Upper lobe of left lung (tissue), 6 donors: Measurements from ENCODE around the gene CHODL. TPM values are rescaled to one million over a fixed set of nuclear protein-coding genes. Genes with fewer than 3 reads are reported as not detected.

Experiments
- ATAC-seq, 2 donors: fragments of 200-7000 bp; cut with Tn5 transposase; one replicate each; pipeline ENCODE4 v1.9.1; 2022; ENCODE audit warnings: mild to moderate bottlenecking in 2 of 2, moderate library complexity in 2 of 2; ENCODE audit not compliant: low FRiP score in 2 of 2
- DNase-seq, 2 donors: peaks; one replicate each; pipeline ENCODE4 v3.0.0-alpha.2; 2019 to 2020
- H3K27ac ChIP-seq, 4 donors: fragments of 200-600 bp; sonication (generic); one replicate each; pipeline ENCODE4 v1.5.1; 2016 to 2019
- H3K27me3 ChIP-seq, 4 donors: fragments of 200-600 bp; sonication (generic); one replicate each; pipeline ENCODE4 v1.5.1; 2017 to 2019
- H3K36me3 ChIP-seq, 4 donors: fragments of 200-600 bp; sonication (generic); one replicate each; pipeline ENCODE4 v1.5.1; 2016 to 2019
- H3K4me1 ChIP-seq, 4 donors: fragments of 200-600 bp; sonication (generic); one replicate each; pipeline ENCODE4 v1.5.1; 2018 to 2019
- H3K4me3 ChIP-seq, 4 donors: fragments of 200-600 bp; sonication (generic); one replicate each; pipeline ENCODE4 v1.5.1; 2017 to 2019; ENCODE audit warnings: mild to moderate bottlenecking in 2 of 4, moderate library complexity in 1 of 4
- H3K9me3 ChIP-seq, 4 donors: fragments of 200-600 bp; sonication (generic); one replicate each; pipeline ENCODE4 v1.5.1; 2018 to 2019
- CTCF ChIP-seq, 6 experiments: fragments of 450-650 bp in 4 of 6; fragments of 200-600 bp in 2 of 6; sonication (generic) in 2 of 6; IDR thresholded peaks; one replicate each; pipeline ENCODE4 v1.5.1; 2016 to 2019; ENCODE audit warnings: antibody characterized with exemption in 6 of 6
- EP300 ChIP-seq, 4 donors: sonication (generic); formaldehyde crosslinking; IDR thresholded peaks; one replicate each; pipeline ENCODE4 v1.5.1; 2017; ENCODE audit warnings: antibody characterized with exemption in 4 of 4, control low read depth in 2 of 4
- POLR2A ChIP-seq, 4 donors: fragments of 450-650 bp; IDR thresholded peaks; one replicate each; pipeline ENCODE4 v1.5.1; 2016 to 2017; ENCODE audit warnings: antibody characterized with exemption in 4 of 4, mild to moderate bottlenecking in 2 of 4
- POLR2AphosphoS5 ChIP-seq, 2 donors: sonication (generic); formaldehyde crosslinking; IDR thresholded peaks; one replicate each; pipeline ENCODE4 v1.5.1; 2017; ENCODE audit warnings: antibody characterized with exemption in 2 of 2
- WGBS, 2 donors: methylation state at CpG; one replicate each; pipeline ENCODE4 v1.1.5; 2017 to 2018; 5-methylcytosine and 5-hydroxymethylcytosine counted together
- total RNA-seq, 6 donors: library from RNA; depleted of rRNA in 4 of 6; stranded (reverse); fragments of >200 nt in 4 of 6; gene quantifications; one replicate each; pipeline versions ENCODE4 v1.1.0 to v1.2.1, GENCODE V29; 2016 to 2021
- donor health status: DM: no; HTN: no; CAD: no; lungs with moderate emphysema.
- donor health status: DM: no; HTN: yes; CAD: no; lungs with severe emphysema.

CHODL gene
- total RNA-seq, 6 donors from 2014 or later, result 0.27 to 0.39 TPM; not detected in 4

- ATAC-seq (no peak), DNase-seq (no peak)
- no peak overlapping the region for H3K27ac ChIP-seq
- TF ChIP-seq EP300 (IDR thresholded peaks at IDR 0.05), result no peak
- no peak for TF ChIP-seq CTCF (IDR thresholded peaks at IDR 0.05)
- TF ChIP-seq POLR2AphosphoS5 (IDR thresholded peaks at IDR 0.05), result no peak
- no peak for TF ChIP-seq POLR2A (IDR thresholded peaks at IDR 0.05)
- H3K9me3 ChIP-seq, result peaks cover 0 to 12% (median 8%) of the 10 kb centered on the region in 4 donors
- no peaks in the 10 kb centered on the region for H3K4me1 ChIP-seq
- no peaks in the 10 kb centered on the region for H3K27me3 ChIP-seq
- H3K4me3 ChIP-seq, result no peak overlapping the region
- 73% methylated on average over 1 of the region's 1 CpG; no CpG with 5 or more reads in 1 of the 2 donors for WGBS, 2 donors
- no peaks in the 10 kb centered on the region for H3K36me3 ChIP-seq
Observed at GRCh38 chr21:18222346-18222745, 22.3 kb upstream of the CHODL start.

GRCh38 chr21:18228060-18228739 is 16.4 kb upstream of the CHODL start:
- TF ChIP-seq EP300 (IDR thresholded peaks at IDR 0.05), result no peak
- TF ChIP-seq POLR2A (IDR thresholded peaks at IDR 0.05), result no peak
- no peak for TF ChIP-seq CTCF (IDR thresholded peaks at IDR 0.05)
- no peak for TF ChIP-seq POLR2AphosphoS5 (IDR thresholded peaks at IDR 0.05)
- Histone ChIP-seq H3K27me3 (no peaks in the 10 kb centered on the region), H3K4me3 (no peak overlapping the region), H3K4me1 (no peaks in the 10 kb centered on the region), H3K27ac (no peak overlapping the region), H3K9me3 (no peaks in the 10 kb centered on the region), H3K36me3 (no peaks in the 10 kb centered on the region)
- WGBS, 2 donors, result 74 to 87% methylated on average over 5 of the region's 5 CpGs
- DNase-seq (no peak), ATAC-seq (no peak)

GRCh38 chr21:18235545-18235944 is 9.1 kb upstream of the CHODL start:
- Histone ChIP-seq H3K36me3 (no peaks in the 10 kb centered on the region), H3K27me3 (no peaks in the 10 kb centered on the region), H3K27ac (no peak overlapping the region), H3K4me1 (no peaks in the 10 kb centered on the region), H3K4me3 (no peak overlapping the region), H3K9me3 (no peaks in the 10 kb centered on the region)
- DNase-seq, result no peak
- TF ChIP-seq POLR2AphosphoS5 (IDR thresholded peaks at IDR 0.05), result no peak
- TF ChIP-seq EP300 (IDR thresholded peaks at IDR 0.05), result no peak
- no peak for TF ChIP-seq CTCF (IDR thresholded peaks at IDR 0.05)
- TF ChIP-seq POLR2A (IDR thresholded peaks at IDR 0.05), result no peak
- 76 to 78% methylated on average over 1 of the region's 1 CpG for WGBS, 2 donors
- ATAC-seq, result no peak

GRCh38 chr21:18245464-18245967 is 883 bp downstream of the CHODL start:
- DNase-seq (no peak), ATAC-seq (peak in 1 of 2 donors; percentile 48)
- 7 to 11% methylated on average over 20 to 22 of the region's 22 CpGs for WGBS, 2 donors
- peaks cover 0 to 11% (median 0%) of the 10 kb centered on the region in 4 donors for H3K27me3 ChIP-seq
- no peaks in the 10 kb centered on the region for H3K9me3 ChIP-seq
- no peak for TF ChIP-seq EP300 (IDR thresholded peaks at IDR 0.05)
- no peak for TF ChIP-seq POLR2AphosphoS5 (IDR thresholded peaks at IDR 0.05)
- TF ChIP-seq POLR2A (IDR thresholded peaks at IDR 0.05), result no peak
- no peak for TF ChIP-seq CTCF (IDR thresholded peaks at IDR 0.05)
- H3K4me1 ChIP-seq, result peaks cover 6 to 18% (median 10%) of the 10 kb centered on the region in 4 donors
- no peak overlapping the region for H3K27ac ChIP-seq
- no peaks in the 10 kb centered on the region for H3K36me3 ChIP-seq
- H3K4me3 ChIP-seq, result peak overlapping the region in 3 of 4 donors; percentile 25 to 41 (median 33)
